Measurements from ENCODE around the gene KIF26B. TPM values are rescaled to one million over a fixed set of nuclear protein-coding genes. Genes with fewer than 3 reads are reported as not detected.

KIF26B gene
- polyA plus RNA-seq, 4 donors: 19.7 to 35.9 (median 34.0) TPM

DNA sequence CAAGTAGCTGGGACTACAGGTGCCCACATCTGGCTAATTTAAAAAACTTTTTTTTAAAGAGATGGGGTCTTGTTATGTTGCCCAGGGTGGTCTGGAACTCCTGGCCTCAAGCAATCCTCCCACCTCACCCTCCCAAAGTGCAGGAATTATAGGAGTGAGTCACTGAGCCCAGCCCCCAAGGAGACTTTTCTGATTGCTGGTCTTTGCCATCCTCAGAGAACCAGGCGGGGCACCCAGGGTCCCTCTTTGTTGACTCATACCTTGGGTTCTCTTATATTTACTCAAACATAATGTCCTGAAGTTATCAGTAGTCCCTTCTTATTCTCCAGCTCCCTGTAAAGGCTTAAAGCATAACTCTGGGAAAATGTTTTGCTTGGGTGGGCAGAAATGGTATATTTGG is 51.1 kb downstream of the KIF26B start:
- DNase-seq (ENCODE audit: low read depth in 4 of 4, low spot score in 3 of 4): no peak

DNA sequence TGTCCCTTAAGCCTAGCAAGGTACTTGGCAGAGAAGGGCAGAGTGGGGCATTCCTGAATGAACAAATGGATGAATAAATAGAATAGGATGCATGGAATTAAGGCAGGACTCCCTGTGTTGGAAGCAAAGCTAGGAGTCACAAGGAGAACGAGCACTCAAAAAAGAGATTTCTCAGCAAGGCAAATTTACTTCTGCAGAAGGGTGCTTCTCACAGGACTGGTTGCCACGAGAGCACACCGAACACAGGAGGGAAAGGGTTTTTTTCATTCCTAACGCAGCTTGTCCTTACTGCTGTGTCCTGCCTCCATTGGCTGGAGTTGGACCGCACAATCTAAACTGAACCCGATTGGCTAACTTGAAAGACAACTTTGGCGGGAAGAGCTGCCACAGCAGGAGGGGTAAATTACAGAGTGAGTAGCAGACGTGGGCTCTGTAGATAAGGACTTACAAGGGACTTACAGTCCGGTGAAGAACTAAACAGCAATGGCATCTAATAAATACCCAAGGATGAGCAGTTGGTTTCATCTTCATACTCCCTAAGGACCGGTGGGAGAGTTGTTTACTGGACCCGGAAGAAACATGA is 52.4 kb downstream of the KIF26B start:
- no peak for DNase-seq (ENCODE audit: low read depth in 4 of 4, low spot score in 3 of 4)

DNA sequence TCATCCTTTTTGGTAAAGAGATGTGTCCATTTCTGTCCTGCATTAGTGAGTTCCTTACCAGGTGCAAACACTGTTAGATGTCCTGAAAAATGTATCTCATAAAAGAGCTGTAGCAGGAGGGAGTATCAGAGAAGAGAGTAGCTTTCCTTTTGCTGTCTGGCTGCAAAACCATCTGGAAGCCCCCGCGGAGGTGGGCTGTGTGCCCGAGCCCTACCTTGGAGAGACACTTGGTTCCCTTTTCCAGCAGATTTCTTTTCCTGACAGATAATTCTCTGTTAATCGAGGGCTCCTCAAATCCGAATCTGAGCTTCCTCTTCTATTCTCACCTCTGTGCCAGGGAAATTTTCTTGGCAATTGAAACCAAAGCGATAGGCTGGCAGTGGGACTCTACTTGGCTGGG is 53.0 kb downstream of the KIF26B start:
- no peak for DNase-seq (ENCODE audit: low read depth in 4 of 4, low spot score in 3 of 4)

DNA sequence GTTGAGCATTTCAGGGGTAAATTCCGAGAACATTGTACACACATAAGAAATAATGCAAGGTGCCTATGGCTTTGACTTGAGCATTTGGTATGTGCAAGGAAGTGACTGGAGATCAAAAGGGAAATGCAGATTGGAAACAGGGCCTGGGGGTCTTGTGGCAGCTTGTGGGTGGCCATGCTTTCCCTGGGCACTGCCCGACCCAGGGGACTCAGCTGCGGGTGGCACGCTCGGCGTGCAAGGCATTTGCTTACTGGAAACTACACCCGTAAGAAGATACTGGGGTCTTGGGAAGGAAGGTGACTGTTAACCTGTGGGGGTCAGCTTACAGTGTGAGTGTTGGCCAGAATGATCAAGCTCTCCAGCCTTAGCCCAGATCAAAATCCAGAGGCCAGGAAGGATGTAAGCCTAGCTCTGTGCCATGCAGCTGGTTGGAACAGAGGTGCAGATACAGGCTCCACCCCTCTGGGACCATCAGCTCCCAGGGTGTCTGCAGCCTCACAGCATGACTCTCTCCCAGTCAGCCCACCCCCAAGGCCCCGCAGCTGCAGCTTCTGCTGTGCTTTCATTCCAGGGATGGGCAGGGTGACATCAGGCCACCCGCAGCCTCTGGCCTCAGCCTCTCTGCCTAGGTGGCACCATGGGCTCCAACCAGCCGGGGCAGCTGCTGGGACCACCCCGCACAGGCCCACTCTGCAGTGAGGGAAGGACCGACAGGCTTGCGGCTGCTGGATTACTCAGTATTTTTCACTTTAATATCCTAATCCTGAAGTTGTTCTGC is 55.1 kb downstream of the KIF26B start:
- no peak for DNase-seq (ENCODE audit: low read depth in 4 of 4, low spot score in 3 of 4)

DNA sequence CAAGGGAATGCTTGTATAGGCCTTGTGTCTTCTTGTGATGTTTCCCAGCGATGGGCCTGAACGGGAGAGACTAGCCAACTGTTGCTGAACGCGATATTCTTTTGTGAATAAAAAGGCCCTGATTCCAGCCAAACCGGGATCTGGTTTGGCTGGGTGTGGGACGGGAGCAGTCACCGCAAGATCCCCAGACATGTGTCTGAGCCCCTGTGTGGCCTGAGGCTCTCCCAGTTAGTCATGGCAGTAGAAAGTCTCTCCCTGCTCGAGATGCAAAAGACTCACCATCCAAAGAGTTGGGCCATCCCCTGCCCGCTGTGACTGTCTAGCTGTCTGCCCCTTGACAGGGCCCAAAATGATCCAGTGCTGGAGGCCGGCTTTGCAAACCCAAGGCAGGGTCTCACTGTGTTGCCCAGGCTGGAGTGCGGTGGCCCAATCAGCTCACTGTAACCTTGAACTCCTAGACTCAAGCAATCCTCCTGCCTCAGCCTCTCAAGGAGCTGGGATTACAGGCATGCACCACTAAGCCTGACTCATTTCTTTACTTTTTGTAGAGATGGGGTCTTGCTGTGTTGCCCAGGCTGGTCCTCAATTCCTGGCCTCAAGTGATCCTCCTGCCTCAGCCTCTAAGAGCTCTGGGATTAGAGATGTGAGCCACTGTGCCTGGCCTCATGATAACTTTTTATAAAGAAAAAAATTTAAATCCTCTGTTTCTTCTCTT is 56.4 kb downstream of the KIF26B start:
- no peak for DNase-seq (ENCODE audit: low read depth in 4 of 4, low spot score in 3 of 4)

DNA sequence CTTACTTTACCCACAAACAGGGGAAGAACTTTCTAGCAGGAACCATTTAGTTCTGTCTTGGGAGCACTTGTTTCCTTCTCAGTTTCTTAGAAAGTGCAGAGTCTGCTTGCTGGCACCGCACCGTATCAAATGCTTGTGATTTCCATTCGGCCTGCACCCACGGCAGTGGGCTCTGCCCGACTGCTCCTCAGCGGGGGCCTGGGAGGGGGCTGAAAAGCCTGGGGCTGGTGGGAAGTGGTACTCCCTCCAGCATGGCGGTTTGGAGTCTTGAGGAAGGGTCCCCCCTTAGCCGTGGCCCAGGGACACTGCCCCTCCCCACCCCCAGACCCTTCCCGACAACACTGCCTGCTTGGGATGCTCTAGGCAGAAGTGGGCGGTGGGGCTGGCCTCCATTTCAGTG is 57.0 kb downstream of the KIF26B start:
- DNase-seq (ENCODE audit: low read depth in 4 of 4, low spot score in 3 of 4): no peak

DNA sequence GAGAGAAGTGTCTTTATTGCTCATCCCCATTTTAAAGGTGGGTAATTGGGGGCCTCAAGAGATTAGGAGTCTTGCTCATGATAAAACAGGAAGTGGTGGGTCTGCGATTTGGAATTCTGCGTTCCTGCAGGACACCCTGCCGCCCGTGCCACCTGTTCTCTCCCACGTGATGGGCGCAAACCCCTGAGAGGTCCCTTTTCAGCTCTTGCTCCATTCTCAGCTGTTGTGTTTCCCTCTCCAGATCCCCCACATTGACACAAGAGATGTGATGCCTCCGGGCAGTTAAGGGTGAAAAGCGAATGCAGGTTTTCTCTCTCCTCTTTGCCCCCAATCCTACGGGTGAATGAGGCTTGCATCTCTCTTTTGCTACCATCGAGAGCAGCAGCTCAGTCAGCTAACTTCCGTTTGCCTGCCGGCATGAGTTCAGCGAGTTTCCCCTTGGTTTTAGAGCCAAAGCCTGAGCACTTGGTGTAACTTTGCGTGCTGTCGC is 57.5 kb downstream of the KIF26B start:
- DNase-seq (ENCODE audit: low read depth in 4 of 4, low spot score in 3 of 4): no peak

DNA sequence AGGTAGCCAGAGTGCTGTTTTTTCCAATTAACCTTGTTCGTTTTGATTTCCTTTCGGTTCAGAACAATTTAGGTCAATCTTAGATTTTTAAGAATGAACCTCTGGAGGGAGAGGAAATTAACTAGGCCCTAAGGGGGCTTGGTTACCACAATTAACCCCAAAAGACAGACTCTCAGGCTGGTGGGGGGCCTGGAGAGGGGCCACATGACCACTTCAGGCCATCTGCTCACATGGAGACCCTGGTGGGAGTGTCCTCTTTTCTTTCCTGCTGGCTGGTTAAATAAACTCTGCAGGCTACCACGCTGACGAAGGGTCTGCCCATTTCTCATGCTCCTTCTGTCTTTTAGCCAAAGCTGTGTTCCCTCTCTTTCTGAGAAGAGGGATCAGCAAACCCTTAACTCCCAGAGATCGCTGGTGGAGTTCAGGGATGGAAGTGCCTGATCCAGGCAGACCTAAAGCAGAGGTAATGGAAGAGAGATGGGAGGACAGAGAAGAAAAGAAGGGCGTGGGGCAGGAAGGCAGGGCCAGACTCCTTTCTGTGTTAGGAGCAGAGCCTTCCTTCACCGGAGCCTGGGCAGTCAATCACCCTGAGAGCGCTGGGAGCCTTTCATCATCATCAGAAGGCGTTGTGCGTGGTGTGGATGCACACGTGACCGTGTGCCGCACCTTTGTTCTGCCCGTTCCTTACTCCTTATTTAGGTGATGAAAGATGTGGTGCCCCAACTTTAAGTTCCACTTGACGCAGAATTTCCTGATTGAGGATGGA is 58.5 kb downstream of the KIF26B start:
- no peak for DNase-seq (ENCODE audit: low read depth in 4 of 4, low spot score in 3 of 4)

DNA sequence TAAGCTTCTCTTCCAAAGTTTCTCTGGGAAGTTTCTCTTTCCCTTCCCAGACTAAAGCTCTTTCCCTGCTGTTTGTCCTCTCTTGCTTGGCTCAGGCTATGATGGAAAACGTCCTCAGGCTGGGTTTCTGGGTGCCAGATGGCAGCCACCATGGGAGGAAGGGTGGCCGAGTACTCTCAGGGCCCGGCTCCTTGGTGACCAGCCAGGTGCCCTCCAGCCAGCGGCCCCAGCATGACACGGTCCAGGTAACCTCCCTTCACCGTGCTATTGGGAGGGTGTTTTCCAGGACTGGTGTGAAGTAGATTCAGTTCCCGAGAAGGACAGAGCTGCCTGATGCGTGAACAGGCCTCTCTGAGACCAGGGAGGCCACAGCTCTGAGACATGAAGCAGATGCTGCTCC is 60.3 kb downstream of the KIF26B start:
- no peak for DNase-seq (ENCODE audit: low read depth in 4 of 4, low spot score in 3 of 4)

DNA sequence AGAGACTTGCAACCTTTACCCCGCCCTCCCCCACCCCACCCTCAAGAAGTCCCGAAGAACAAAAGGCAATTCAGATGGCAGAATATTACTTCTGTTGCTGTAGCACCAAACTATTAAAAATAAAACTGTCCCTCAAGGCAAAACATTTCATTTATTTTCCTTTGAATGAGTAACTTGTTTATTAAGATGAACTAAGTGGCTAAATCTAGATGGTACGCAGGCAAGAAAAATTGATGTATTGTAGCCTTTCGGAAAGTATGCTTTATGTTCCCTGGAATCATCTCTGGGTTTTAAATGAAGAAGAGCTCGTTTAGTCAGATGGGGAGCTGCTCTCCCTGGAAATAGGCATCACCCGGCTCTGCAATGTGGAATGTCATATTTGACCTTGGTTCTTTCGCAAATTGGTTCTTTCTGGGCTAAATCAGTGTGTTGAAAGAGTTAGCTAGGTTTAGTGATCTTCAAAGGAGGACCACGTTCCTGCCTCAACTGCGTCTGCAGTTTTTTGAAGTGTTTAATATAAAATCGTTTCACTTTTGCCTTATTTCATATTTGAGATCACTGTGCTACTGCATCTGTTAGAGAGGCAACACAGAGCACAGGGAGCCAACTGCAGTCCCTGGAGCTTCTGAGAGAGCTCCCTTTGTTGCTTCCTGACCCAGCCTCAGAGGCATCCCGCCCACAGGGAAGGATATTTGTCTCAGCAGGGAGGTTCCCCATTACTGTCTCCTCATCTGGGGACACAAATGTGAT is 61.8 kb downstream of the KIF26B start:
- no peak for DNase-seq (ENCODE audit: low read depth in 4 of 4, low spot score in 3 of 4)

DNA sequence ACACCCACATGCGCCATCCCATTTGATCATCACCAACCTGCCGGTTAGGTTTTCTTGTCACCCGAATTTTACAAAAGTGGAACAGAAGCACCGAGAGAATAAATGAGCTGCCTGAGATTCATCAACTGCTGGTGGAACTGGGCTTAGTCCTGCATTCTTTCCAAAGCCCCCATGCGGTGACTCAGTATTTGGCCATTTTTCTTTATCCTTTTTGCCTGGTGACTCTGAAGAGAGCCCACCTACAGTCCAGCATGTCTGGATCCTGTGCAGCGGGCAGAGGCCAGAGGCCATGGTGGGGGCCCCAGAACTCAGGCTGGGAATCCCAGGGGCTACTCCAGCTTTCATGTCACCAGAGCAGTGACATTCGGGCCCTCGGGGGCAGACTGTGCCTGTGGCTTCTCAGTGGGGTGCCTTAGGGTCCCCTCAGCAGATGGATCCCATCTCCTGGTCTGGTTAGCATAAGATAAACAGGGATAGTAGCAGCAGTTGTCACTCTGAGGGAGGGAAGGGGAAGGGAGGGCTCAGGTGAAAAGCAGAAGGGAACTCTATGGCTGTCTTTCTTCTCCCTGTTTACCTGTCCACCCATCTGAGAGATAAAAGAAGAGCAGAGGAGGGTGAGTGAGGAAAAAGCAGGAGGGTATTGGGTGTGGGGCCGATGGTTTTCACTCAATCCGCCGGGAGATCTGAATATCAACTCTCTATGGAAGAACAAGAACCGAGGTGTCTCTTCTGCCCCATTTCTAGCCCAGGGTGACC is 63.2 kb downstream of the KIF26B start:
- no peak for DNase-seq (ENCODE audit: low read depth in 4 of 4, low spot score in 3 of 4)

DNA sequence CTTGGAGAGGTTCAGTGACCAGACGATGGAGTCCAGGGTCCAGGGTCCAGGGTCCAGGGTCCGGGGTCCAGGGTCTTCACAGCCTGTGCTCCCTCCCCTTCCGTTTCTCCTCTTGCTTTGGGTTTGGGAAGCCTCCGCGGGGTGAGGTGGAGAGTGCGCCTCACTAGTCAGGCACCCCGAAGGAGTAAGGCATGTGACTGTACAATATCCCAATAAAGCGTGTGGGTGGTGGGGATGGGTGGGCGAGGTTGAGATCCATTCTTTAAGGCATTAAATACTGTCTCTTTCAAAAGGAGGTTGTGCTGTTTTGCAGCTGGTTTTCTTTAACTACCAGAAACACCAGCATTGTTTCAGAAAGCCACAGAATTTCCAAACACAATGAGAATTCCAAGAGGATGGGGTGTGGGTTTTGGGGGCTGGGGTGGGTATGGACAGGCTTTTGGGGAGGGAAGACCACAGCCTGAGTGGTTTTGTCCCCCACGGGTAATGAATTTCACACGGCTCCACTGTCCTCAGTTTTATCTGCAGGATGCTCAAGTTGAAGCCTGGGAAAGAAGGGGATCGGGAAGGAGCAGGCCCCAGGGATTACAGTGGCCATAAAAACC is 65.7 kb downstream of the KIF26B start:
- DNase-seq (ENCODE audit: low read depth in 4 of 4, low spot score in 3 of 4): no peak

DNA sequence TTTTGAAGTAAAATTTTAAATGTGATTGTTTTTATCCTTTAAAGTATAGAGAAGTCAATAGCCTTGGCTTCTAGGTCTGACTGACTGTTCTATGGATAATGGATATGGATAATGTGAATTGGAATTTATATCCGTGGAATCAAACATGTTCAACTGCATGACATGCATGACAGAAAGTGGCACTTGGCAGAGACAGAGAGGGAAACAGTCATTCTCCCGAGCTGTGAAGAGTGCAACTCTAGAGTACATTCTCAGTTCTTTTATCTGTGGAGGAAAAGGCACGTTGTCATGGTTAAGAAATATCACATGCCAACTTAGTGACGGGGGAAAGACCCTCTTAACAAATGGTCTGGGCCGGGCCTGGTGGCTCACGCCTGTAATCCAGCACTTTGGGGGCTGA is 67.0 kb downstream of the KIF26B start:
- no peak for DNase-seq (ENCODE audit: low read depth in 4 of 4, low spot score in 3 of 4)

DNA sequence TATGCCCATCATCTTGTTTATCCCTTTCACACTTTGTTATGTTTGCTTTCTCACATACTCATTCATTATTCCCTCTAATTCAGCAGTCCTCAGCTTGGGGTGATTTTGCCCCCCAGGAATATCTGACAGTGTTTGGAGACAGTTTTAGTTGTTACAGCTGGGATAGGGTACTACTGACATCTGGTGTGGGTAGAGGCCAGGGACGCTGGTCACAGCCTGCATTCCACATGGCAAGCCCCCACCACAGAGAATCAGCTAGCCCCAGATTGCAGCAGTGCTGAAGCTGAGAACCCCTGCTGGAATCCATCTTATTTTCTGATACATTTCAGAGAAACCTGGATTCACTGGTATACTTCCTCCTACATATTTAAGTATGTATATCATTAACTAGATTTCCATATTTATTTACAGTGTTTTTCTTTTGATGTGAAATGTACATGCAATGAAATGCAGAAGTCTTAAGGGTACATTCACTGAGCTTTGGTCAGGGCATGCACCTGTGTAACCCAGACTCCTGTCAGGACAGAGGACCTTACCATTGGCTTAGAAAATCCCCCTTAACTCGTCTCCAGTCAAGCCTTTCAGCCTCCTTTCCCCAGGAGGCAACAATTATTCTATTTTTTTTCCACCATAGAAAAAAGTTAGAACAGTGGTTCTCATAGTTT is 68.3 kb downstream of the KIF26B start:
- no peak for DNase-seq (ENCODE audit: low read depth in 4 of 4, low spot score in 3 of 4)

DNA sequence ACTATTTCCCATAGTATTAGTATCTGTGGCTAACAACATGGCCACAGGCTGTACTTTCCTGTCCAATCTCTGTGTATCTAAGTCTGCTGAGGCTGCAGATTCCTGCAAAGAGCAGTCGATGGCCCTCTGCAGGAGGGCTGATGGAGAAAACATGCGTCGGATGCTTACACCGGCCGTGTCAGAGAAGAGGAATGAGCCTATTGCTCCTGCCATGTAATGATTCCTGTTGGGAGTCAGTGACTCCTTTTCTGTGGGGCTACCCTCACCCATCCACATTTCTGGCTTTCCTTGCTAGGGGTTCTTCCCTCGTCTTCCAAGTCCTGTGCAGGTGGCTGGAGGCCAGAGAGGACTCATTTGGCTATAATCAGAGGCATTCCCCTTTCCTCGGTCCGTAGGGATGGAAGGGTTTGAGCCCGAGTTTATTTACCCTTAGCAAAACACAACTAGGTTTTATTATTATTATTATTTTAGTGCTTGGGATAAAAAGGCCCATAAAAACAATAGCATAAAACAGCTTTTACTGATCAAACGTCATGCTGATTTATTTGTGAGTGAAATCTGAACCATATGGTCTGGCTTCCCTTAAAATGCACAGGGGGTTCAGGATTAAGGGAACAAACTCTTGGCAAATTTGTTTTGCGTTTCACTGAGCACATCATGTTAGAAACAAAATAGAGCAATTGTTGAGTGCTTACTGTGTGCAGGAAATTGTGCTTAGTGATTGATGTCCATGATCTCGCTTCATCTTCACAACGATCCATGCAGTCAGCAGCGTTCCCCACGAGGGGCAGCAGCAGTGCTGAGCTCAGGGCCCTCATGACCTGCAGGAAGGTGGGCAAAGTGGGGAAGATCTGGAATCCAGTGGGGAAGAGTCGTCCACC is 70.8 kb downstream of the KIF26B start:
- DNase-seq (ENCODE audit: low read depth in 4 of 4, low spot score in 3 of 4): peak in 2 of 4 donors; percentile 29 to 36

DNA sequence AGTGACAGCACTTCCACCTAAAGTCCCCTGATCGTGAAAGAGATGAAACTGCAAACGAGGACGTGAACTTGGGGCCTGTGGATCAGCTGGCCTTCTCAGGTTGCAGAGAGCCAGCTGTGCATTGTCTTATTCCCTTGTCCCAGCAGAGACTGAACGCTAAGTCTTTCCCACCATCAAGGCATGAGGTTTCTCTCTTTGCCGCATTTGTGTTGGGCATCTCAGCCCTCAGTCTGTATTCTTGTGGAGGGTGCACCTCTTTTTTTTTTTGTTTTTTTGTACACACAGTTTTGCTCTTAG is 71.4 kb downstream of the KIF26B start:
- DNase-seq (ENCODE audit: low read depth in 4 of 4, low spot score in 3 of 4): no peak

DNA sequence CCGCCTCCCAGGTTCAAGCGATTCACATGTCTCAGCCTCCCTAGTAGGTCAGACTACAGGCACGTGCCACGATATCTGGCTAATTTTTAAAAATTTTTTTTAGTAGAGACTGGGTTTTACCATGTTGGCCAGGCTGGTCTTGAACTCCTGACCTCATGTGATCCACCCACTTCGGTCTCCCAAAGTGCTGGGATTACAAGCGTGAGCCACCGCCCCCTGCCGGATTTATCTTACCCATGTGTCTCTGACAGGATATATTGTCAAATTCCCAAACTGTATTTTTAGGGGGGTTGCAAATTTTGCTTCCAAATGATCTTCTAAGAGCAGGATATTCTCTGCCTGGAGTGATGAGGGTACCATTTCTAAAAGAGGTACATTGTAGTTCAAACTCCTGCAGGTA is 74.3 kb downstream of the KIF26B start:
- DNase-seq (ENCODE audit: low read depth in 4 of 4, low spot score in 3 of 4): no peak

DNA sequence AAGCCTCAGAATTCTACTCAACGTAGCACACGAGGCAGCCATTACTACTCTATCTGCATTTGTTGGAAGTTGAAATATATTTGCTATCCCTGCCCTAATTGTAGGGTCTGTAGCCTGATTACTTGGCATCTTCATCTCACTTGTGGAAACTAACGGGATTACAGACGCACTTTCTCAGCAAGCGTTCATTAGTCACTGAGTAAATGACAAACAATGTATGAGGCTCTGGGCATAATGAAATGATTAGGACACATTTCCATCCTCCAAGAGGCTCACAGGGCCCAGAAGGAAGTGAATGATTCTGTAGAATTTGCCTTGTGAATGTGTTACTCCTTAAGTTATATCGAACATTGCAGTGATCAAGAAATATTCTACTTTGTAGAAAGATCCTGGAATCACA is 78.1 kb downstream of the KIF26B start:
- DNase-seq (ENCODE audit: low read depth in 4 of 4, low spot score in 3 of 4): no peak

All from left renal pelvis (tissue), 4 donors.